Kidney epithelial cell (primary cell): ENCODE data around the gene MASTL. TPM values are rescaled to one million over a fixed set of nuclear protein-coding genes. Genes with fewer than 3 reads are reported as not detected.

Source experiments
- DNase-seq: peaks from one replicate; pipeline ENCODE4 v3.0.0-alpha.2; 2010; ENCODE audit warnings: low read depth
- H3K27me3 ChIP-seq: 2 replicates; pipeline ENCODE4 v1.6.0; 2011; ENCODE audit warnings: low read length; ENCODE audit not compliant: control insufficient read depth, insufficient read depth
- H3K36me3 ChIP-seq: 2 replicates; pipeline ENCODE4 v1.5.1; 2011; ENCODE audit warnings: low read length; ENCODE audit not compliant: control insufficient read depth, insufficient read depth
- H3K4me3 ChIP-seq: 2 replicates; pipeline ENCODE4 v1.5.1; 2011; ENCODE audit warnings: low read depth, mild to moderate bottlenecking, control low read depth, low read length
- CTCF ChIP-seq: IDR thresholded peaks from 2 replicates; pipeline ENCODE4 v1.5.1; 2011; ENCODE audit warnings: mild to moderate bottlenecking, moderate library complexity, low read length, control low read depth, inconsistent platforms; ENCODE audit not compliant: insufficient read depth, poor library complexity, severe bottlenecking
- total RNA-seq: library from RNA; depleted of rRNA; stranded (reverse); fragments of >200 nt; gene quantifications from 2 replicates; pipeline ENCODE4 v1.2.3, GENCODE V29; 2015

The MASTL gene
- total RNA-seq, 1 donor from 2014 or later = 11.0 TPM

GRCh38 chr10:27157150-27157549 is 2.0 kb downstream of the MASTL start:
- DNase-seq = no peak
- H3K36me3 ChIP-seq = no peaks in the 10 kb centered on the region

GRCh38 chr10:27158421-27158820 is 3.3 kb downstream of the MASTL start:
- Histone ChIP-seq H3K36me3 (no peaks in the 10 kb centered on the region), H3K4me3 (no peak overlapping the region)

More at GRCh38 chr10:27157150-27157549, 2.0 kb downstream of the MASTL start:
- H3K27me3 ChIP-seq = no peaks in the 10 kb centered on the region
- no peak overlapping the region for H3K4me3 ChIP-seq
- TF ChIP-seq CTCF = no peak

GRCh38 chr10:27169849-27170248 is 14.7 kb downstream of the MASTL start:
- Histone ChIP-seq H3K4me3 (no peak overlapping the region), H3K27me3 (no peaks in the 10 kb centered on the region), H3K36me3 (no peaks in the 10 kb centered on the region)
- no peak for DNase-seq
- TF ChIP-seq CTCF = no peak

More at GRCh38 chr10:27158421-27158820, 3.3 kb downstream of the MASTL start:
- no peak for TF ChIP-seq CTCF
- H3K27me3 ChIP-seq = no peaks in the 10 kb centered on the region
- DNase-seq = no peak

- TF ChIP-seq CTCF = no peak
- no peak for DNase-seq
- Histone ChIP-seq H3K36me3 (no peaks in the 10 kb centered on the region), H3K4me3 (no peak overlapping the region), H3K27me3 (no peaks in the 10 kb centered on the region)
Measured at GRCh38 chr10:27188259-27188658, 33.1 kb downstream of the MASTL start.

- Histone ChIP-seq H3K36me3 (no peaks in the 10 kb centered on the region), H3K27me3 (no peaks in the 10 kb centered on the region), H3K4me3 (no peak overlapping the region)
- no peak for TF ChIP-seq CTCF
- no peak for DNase-seq
Measured at GRCh38 chr10:27188897-27189296, 33.7 kb downstream of the MASTL start.

GRCh38 chr10:27190508-27190907 is 35.4 kb downstream of the MASTL start:
- Histone ChIP-seq H3K4me3 (no peak overlapping the region), H3K27me3 (no peaks in the 10 kb centered on the region), H3K36me3 (no peaks in the 10 kb centered on the region)
- DNase-seq = no peak
- TF ChIP-seq CTCF = no peak
